SK-N-SH treated with all-trans-retinoic acid at 6 μM for 48 hours (cell line): Measurements from ENCODE around the gene HS3ST4.

ENCODE experiments used
- OSR1 ChIP-seq: fragments of 250-450 bp; sonication (Bioruptor Pico); IDR thresholded peaks from 2 replicates; pipeline ENCODE4 v1.8.0; 2022; ENCODE audit warnings: moderate library complexity, mild to moderate bottlenecking, inconsistent platforms
- ZNF565 ChIP-seq: fragments of 450-650 bp; formaldehyde crosslinking; conservative IDR thresholded peaks from 2 replicates; pipeline ENCODE4 v1.5.0; 2020; ENCODE audit warnings: low read depth, mild to moderate bottlenecking, moderate library complexity

GRCh38 chr16:25888868-25889267 lies 197.1 kb downstream of the HS3ST4 start:
- TF ChIP-seq OSR1 (CRISPR knock-in tag), result no peak
- no peak for TF ChIP-seq ZNF565
